ENCODE measurements around the gene CHRNA4.
A peak's percentile ranks its signal among the peaks of the same experiment; 100 is the strongest.

The CHRNA4 gene

GRCh38 chr20:63362436-63363009 lies 1.4 kb upstream of the CHRNA4 start:
- no peak for DNase-seq

GRCh38 chr20:63361519-63362435 lies 628 bp upstream of the CHRNA4 start:
- peak; percentile 38 for DNase-seq

- no peak for DNase-seq
These were observed 956 bp downstream of the CHRNA4 start for GRCh38 chr20:63359937-63360849.

- no peak for DNase-seq
These were observed 1.8 kb downstream of the CHRNA4 start for GRCh38 chr20:63359164-63359934.

- DNase-seq: peak; percentile 87
These were observed 2.9 kb downstream of the CHRNA4 start for GRCh38 chr20:63357921-63358905.

GRCh38 chr20:63356931-63357879 lies 3.9 kb downstream of the CHRNA4 start:
- no peak for DNase-seq

- no peak for DNase-seq
These were observed 4.6 kb downstream of the CHRNA4 start for GRCh38 chr20:63356511-63356910.

GRCh38 chr20:63355781-63356295 lies 5.3 kb downstream of the CHRNA4 start:
- DNase-seq: no peak

- no peak for DNase-seq
These were observed 6.4 kb downstream of the CHRNA4 start for GRCh38 chr20:63354636-63355350.

GRCh38 chr20:63352811-63353221 lies 8.3 kb downstream of the CHRNA4 start:
- no peak for DNase-seq

GRCh38 chr20:63351811-63352591 lies 9.1 kb downstream of the CHRNA4 start:
- DNase-seq: peak; percentile 29

- no peak for DNase-seq
These were observed 9.8 kb downstream of the CHRNA4 start for GRCh38 chr20:63351326-63351700.

- no peak for DNase-seq
These were observed 10.4 kb downstream of the CHRNA4 start for GRCh38 chr20:63350597-63351325.

- DNase-seq: no peak
These were observed 11.0 kb downstream of the CHRNA4 start for GRCh38 chr20:63350196-63350595.

GRCh38 chr20:63349516-63349895 lies 11.6 kb downstream of the CHRNA4 start:
- no peak for DNase-seq

GRCh38 chr20:63348828-63349515 lies 12.2 kb downstream of the CHRNA4 start:
- DNase-seq: no peak
